ENCODE measurements around the gene TSNAXIP1. TPM values are rescaled to one million over a fixed set of nuclear protein-coding genes. Genes with fewer than 3 reads are reported as not detected.

Gene TSNAXIP1
- total and polyA plus RNA-seq, 2 experiments from 2014 or later: 0.65 to 1.2 TPM

- Histone ChIP-seq H3K4me2 (ENCODE audit: unreplicated experiment) (no peak overlapping the region), H2AFZ (no peak overlapping the region), H4K20me1 (ENCODE audit: insufficient read depth) (no peaks in the 10 kb centered on the region), H3K9me2 (ENCODE audit: insufficient read depth) (no peaks in the 10 kb centered on the region), H3K9ac (no peak overlapping the region), H3K36me3 (ENCODE audit: low read depth) (no peaks in the 10 kb centered on the region), H3F3A (ENCODE audit: insufficient read depth) (no peaks in the 10 kb centered on the region), H3K27me3 (replicated peaks; ENCODE audit: insufficient read depth) (no peaks in the 10 kb centered on the region), H3K4me3 (no peak overlapping the region), H3K4me1 (ENCODE audit: insufficient read depth) (no peaks in the 10 kb centered on the region), H3K27ac (no peak overlapping the region), H3K79me2 (ENCODE audit: insufficient read depth) (peaks cover 29% of the 10 kb centered on the region), H3K9me3 (ENCODE audit: low read depth) (no peaks in the 10 kb centered on the region)
- DNase-seq: no peak
- WGBS, 2 experiments (ENCODE audit: low coverage in 1 of 2, low lambda C conversion rate in 2 of 2, missing lambda C conversion rate in 2 of 2): 89 to 94% methylated on average over 7 of the region's 7 CpGs
- TF ChIP-seq EZH2phosphoT487 (IDR thresholded peaks at IDR 0.05; ENCODE audit: insufficient read depth, low read depth): no peak
- TF ChIP-seq EZH2 (IDR thresholded peaks at IDR 0.05; ENCODE audit: insufficient read depth, poor library complexity, severe bottlenecking): no peak
- in situ Hi-C loops (cut with MboI): no loop called here
Measured at GRCh38 chr16:67780847-67781564, 25.7 kb upstream of the TSNAXIP1 start.

- no peaks in the 10 kb centered on the region for H3K9me3 ChIP-seq (ENCODE audit: low read depth)
- H3K4me2 ChIP-seq (ENCODE audit: unreplicated experiment): no peak overlapping the region
- TF ChIP-seq EZH2phosphoT487 (IDR thresholded peaks at IDR 0.05; ENCODE audit: insufficient read depth, low read depth) (no peak), EZH2 (IDR thresholded peaks at IDR 0.05; ENCODE audit: insufficient read depth, poor library complexity, severe bottlenecking) (no peak)
- H3K4me1 ChIP-seq (ENCODE audit: insufficient read depth): no peaks in the 10 kb centered on the region
- in situ Hi-C loops (cut with MboI): no loop called here
- 85 to 87% methylated on average over 5 of the region's 5 CpGs for WGBS, 2 experiments (ENCODE audit: low coverage in 1 of 2, low lambda C conversion rate in 2 of 2, missing lambda C conversion rate in 2 of 2)
- no peaks in the 10 kb centered on the region for H3K27me3 ChIP-seq (replicated peaks; ENCODE audit: insufficient read depth)
- no peaks in the 10 kb centered on the region for H3K9me2 ChIP-seq (ENCODE audit: insufficient read depth)
- H3F3A ChIP-seq (ENCODE audit: insufficient read depth): no peaks in the 10 kb centered on the region
- no peak overlapping the region for H3K9ac ChIP-seq
- H2AFZ ChIP-seq: no peak overlapping the region
- peaks cover 29% of the 10 kb centered on the region for H3K79me2 ChIP-seq (ENCODE audit: insufficient read depth)
- no peak for DNase-seq
- H3K36me3 ChIP-seq (ENCODE audit: low read depth): no peaks in the 10 kb centered on the region
- H4K20me1 ChIP-seq (ENCODE audit: insufficient read depth): no peaks in the 10 kb centered on the region
- H3K27ac ChIP-seq: no peak overlapping the region
- no peak overlapping the region for H3K4me3 ChIP-seq
Measured at GRCh38 chr16:67781565-67781921, 25.1 kb upstream of the TSNAXIP1 start.

- Histone ChIP-seq H3F3A (ENCODE audit: insufficient read depth) (no peaks in the 10 kb centered on the region), H3K9me2 (ENCODE audit: insufficient read depth) (no peaks in the 10 kb centered on the region), H4K20me1 (ENCODE audit: insufficient read depth) (no peaks in the 10 kb centered on the region), H3K27ac (no peak overlapping the region), H3K36me3 (ENCODE audit: low read depth) (no peaks in the 10 kb centered on the region), H2AFZ (no peak overlapping the region), H3K4me1 (ENCODE audit: insufficient read depth) (no peaks in the 10 kb centered on the region), H3K9ac (no peak overlapping the region), H3K4me3 (no peak overlapping the region), H3K9me3 (ENCODE audit: low read depth) (no peaks in the 10 kb centered on the region), H3K4me2 (ENCODE audit: unreplicated experiment) (no peak overlapping the region), H3K27me3 (replicated peaks; ENCODE audit: insufficient read depth) (no peaks in the 10 kb centered on the region), H3K79me2 (ENCODE audit: insufficient read depth) (peaks cover 39% of the 10 kb centered on the region)
- in situ Hi-C loops (cut with MboI): no loop called here
- no peak for DNase-seq
- TF ChIP-seq EZH2 (IDR thresholded peaks at IDR 0.05; ENCODE audit: insufficient read depth, poor library complexity, severe bottlenecking): no peak
- TF ChIP-seq EZH2phosphoT487 (IDR thresholded peaks at IDR 0.05; ENCODE audit: insufficient read depth, low read depth): no peak
- 95 to 98% methylated on average over 12 of the region's 12 CpGs for WGBS, 2 experiments (ENCODE audit: low coverage in 1 of 2, low lambda C conversion rate in 2 of 2, missing lambda C conversion rate in 2 of 2)
Measured at GRCh38 chr16:67782567-67783352, 23.9 kb upstream of the TSNAXIP1 start.

- H3K9me2 ChIP-seq (ENCODE audit: insufficient read depth): no peaks in the 10 kb centered on the region
- in situ Hi-C loops (cut with MboI): no loop called here
- H3K27me3 ChIP-seq (replicated peaks; ENCODE audit: insufficient read depth): no peaks in the 10 kb centered on the region
- no peak overlapping the region for H3K27ac ChIP-seq
- H2AFZ ChIP-seq: no peak overlapping the region
- H3K36me3 ChIP-seq (ENCODE audit: low read depth): no peaks in the 10 kb centered on the region
- no peaks in the 10 kb centered on the region for H3F3A ChIP-seq (ENCODE audit: insufficient read depth)
- no peaks in the 10 kb centered on the region for H3K9me3 ChIP-seq (ENCODE audit: low read depth)
- H4K20me1 ChIP-seq (ENCODE audit: insufficient read depth): no peaks in the 10 kb centered on the region
- no peak overlapping the region for H3K4me3 ChIP-seq
- DNase-seq: no peak
- no peak overlapping the region for H3K4me2 ChIP-seq (ENCODE audit: unreplicated experiment)
- TF ChIP-seq EZH2 (IDR thresholded peaks at IDR 0.05; ENCODE audit: insufficient read depth, poor library complexity, severe bottlenecking): no peak
- TF ChIP-seq EZH2phosphoT487 (IDR thresholded peaks at IDR 0.05; ENCODE audit: insufficient read depth, low read depth): no peak
- H3K9ac ChIP-seq: no peak overlapping the region
- H3K4me1 ChIP-seq (ENCODE audit: insufficient read depth): no peaks in the 10 kb centered on the region
- peaks cover 45% of the 10 kb centered on the region for H3K79me2 ChIP-seq (ENCODE audit: insufficient read depth)
Measured at GRCh38 chr16:67783353-67783725, 23.4 kb upstream of the TSNAXIP1 start.

Data from GM23248 (cell line).